DOHH2 (cell line): ENCODE results near the gene KCTD12.

Experiments used
- EZH2phosphoT487 ChIP-seq: fragments of 200-600 bp; sonication (generic); IDR thresholded peaks from 2 replicates; pipeline ENCODE4 v1.6.1; 2017; ENCODE audit warnings: borderline replicate concordance, mild to moderate bottlenecking, antibody characterized with exemption, low read length, moderate library complexity, mixed read lengths
- TF ChIP-seq, protein P1 (sequence below): fragments of 200-600 bp; sonication (generic); IDR thresholded peaks from one replicate; pipeline ENCODE4 v1.5.1; 2014; ENCODE audit warnings: antibody characterized with exemption, mild to moderate bottlenecking, low read depth, low read length; ENCODE audit not compliant: poor library complexity, severe bottlenecking

DNA sequence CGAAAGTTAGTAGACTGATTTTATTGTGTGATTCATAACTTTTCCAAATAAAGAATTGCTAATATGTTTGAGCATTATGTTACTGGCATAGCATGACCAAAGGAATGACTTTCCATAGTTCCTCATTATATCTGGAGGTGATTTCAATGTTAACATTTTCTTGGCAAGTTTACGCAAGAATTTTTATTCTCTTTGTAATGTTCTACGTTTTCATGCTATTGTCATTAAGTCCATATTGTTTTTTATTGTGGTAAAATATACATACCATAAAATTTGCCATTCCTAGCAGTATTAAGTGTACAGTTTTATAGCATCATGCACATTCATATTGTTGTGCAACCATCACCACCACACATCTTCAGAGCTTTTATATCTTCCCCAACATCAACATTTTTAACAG, 14.8 kb downstream of the KCTD12 start:
- TF ChIP-seq, protein P1, sequence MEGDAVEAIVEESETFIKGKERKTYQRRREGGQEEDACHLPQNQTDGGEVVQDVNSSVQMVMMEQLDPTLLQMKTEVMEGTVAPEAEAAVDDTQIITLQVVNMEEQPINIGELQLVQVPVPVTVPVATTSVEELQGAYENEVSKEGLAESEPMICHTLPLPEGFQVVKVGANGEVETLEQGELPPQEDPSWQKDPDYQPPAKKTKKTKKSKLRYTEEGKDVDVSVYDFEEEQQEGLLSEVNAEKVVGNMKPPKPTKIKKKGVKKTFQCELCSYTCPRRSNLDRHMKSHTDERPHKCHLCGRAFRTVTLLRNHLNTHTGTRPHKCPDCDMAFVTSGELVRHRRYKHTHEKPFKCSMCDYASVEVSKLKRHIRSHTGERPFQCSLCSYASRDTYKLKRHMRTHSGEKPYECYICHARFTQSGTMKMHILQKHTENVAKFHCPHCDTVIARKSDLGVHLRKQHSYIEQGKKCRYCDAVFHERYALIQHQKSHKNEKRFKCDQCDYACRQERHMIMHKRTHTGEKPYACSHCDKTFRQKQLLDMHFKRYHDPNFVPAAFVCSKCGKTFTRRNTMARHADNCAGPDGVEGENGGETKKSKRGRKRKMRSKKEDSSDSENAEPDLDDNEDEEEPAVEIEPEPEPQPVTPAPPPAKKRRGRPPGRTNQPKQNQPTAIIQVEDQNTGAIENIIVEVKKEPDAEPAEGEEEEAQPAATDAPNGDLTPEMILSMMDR: no peak
- TF ChIP-seq EZH2phosphoT487: no peak
